K562 (cell line): Measurements from ENCODE around the gene HNRNPF. TPM values are rescaled to one million over a fixed set of nuclear protein-coding genes. Genes with fewer than 3 reads are reported as not detected.

Experiments
- CBX8 ChIP-seq: fragments of 200-600 bp; sonication (generic); IDR thresholded peaks from 2 replicates; pipeline ENCODE4 v1.6.1; 2012; ENCODE audit warnings: borderline replicate concordance, mixed run types, low read depth, mild to moderate bottlenecking, moderate library complexity, mixed read lengths, low read length, control low read depth, inconsistent platforms; ENCODE audit not compliant: poor library complexity, severe bottlenecking; ENCODE audit errors: extremely low read depth
- CCNT2 ChIP-seq: IDR thresholded peaks from 2 replicates; pipeline ENCODE4 v1.6.1; 2011; ENCODE audit warnings: borderline replicate concordance, low read depth, mild to moderate bottlenecking, moderate library complexity, mixed read lengths, low read length; ENCODE audit not compliant: insufficient read length; ENCODE audit errors: extremely low read depth
- E2F6 ChIP-seq, 2 experiments: IDR thresholded peaks; 2 replicates each; pipeline ENCODE4 v1.6.1; 2011; ENCODE audit warnings: borderline replicate concordance in 1 of 2, control low read depth in 1 of 2, low read depth in 1 of 2, low read length in 1 of 2, mild to moderate bottlenecking in 1 of 2, mixed read lengths in 1 of 2, moderate library complexity in 1 of 2; ENCODE audit not compliant: insufficient read depth in 1 of 2, insufficient read length in 1 of 2, poor library complexity in 1 of 2, severe bottlenecking in 1 of 2; ENCODE audit errors: extremely low read depth in 1 of 2
- PCBP1 ChIP-seq: fragments of 200-400 bp; formaldehyde crosslinking; IDR thresholded peaks from 2 replicates; pipeline ENCODE4 v1.6.1; 2018; ENCODE audit warnings: mild to moderate bottlenecking, low read depth, low read length; ENCODE audit not compliant: poor library complexity, severe bottlenecking
- RFX1 ChIP-seq: fragments of 450-650 bp; IDR thresholded peaks from 2 replicates; pipeline ENCODE4 v1.6.1; 2016; ENCODE audit warnings: mild to moderate bottlenecking, moderate library complexity
- ZFP1 ChIP-seq: fragments of 450-650 bp; formaldehyde crosslinking; IDR thresholded peaks from 2 replicates; pipeline ENCODE4 v1.4.0; 2020; ENCODE audit warnings: mild to moderate bottlenecking, mixed read lengths
- ZFP36 ChIP-seq: fragments of 150-350 bp; IDR thresholded peaks from 2 replicates; pipeline ENCODE4 v1.6.1; 2018; ENCODE audit warnings: low read length, low read depth; ENCODE audit not compliant: partially characterized antibody
- ZMIZ1 ChIP-seq, 2 experiments: fragments of 150-350 bp in 1 of 2; IDR thresholded peaks; 2 replicates each; pipeline ENCODE4 v1.6.1; 2012 to 2016; ENCODE audit warnings: low read depth in 2 of 2, low read length in 2 of 2, mild to moderate bottlenecking in 1 of 2, moderate library complexity in 1 of 2
- ZNF165 ChIP-seq: fragments of 250-450 bp; sonication (Bioruptor Pico); IDR thresholded peaks from 2 replicates; pipeline ENCODE4 v1.4.0; 2020; ENCODE audit warnings: borderline replicate concordance
- ZNF398 ChIP-seq: fragments of 250-450 bp; sonication (Bioruptor Pico); IDR thresholded peaks from 2 replicates; pipeline ENCODE4 v1.8.0; 2021; ENCODE audit warnings: moderate library complexity, mild to moderate bottlenecking, inconsistent platforms
- ZNF408 ChIP-seq: fragments of 250-450 bp; sonication (Bioruptor Pico); IDR thresholded peaks from 2 replicates; pipeline ENCODE4 v1.4.0; 2020; ENCODE audit warnings: low read depth, mild to moderate bottlenecking, moderate library complexity
- ZNF609 ChIP-seq: sonication (generic); formaldehyde crosslinking; IDR thresholded peaks from 2 replicates; pipeline ENCODE4 v1.8.1; 2023; ENCODE audit warnings: missing genetic modification reagents, mild to moderate bottlenecking, borderline replicate concordance
- ZSCAN29 ChIP-seq: fragments of 450-650 bp; IDR thresholded peaks from 2 replicates; pipeline ENCODE4 v1.6.1; 2017
- polyA plus RNA-seq, 8 experiments: library from polyadenylated mRNA; depleted of rRNA in 4 of 8; stranded (reverse) in 5 of 8; unstranded in 3 of 8; fragments of >200 nt; fragmentation: Nextera tagmentation in 2 of 8; fragmentation: Illumina TruSeq in 1 of 8; extraction: Ambion mirVana in 2 of 8; extraction: Trizol in 1 of 8; gene quantifications; 2 replicates each; pipeline versions ENCODE4 v1.2.1 to v1.2.3, GENCODE V29; 2011 to 2014; ENCODE audit warnings: inconsistent platforms in 1 of 8, missing spikeins in 1 of 8
- total RNA-seq, 7 experiments: library from RNA; depleted of rRNA in 6 of 7; stranded (reverse); fragments of >200 nt in 6 of 7; fragmentation: Illumina TruSeq in 2 of 7; extraction: Trizol in 2 of 7; gene quantifications; 2 replicates each; pipeline versions ENCODE4 v1.2.1 to v1.2.3, GENCODE V29; 2011 to 2021; ENCODE audit warnings: low replicate concordance in 1 of 7

Gene HNRNPF
- total and polyA plus RNA-seq, 9 of the 15 experiments (the other 6 are each of a cell fraction or from before 2014, with no cell fraction given), result 192 to 489 (median 416) TPM

GRCh38 chr10:43436291-43437140, 27.5 kb upstream of the HNRNPF start, which contains the start of gene ZNF487 (continued):
- TF ChIP-seq PCBP1, result no peak
- TF ChIP-seq ZFP36, result no peak
- peak in 1 of 2 experiments; percentile 50; a peak in 1 of 4 replicates for TF ChIP-seq ZMIZ1 (IDR thresholded peaks at IDR 0.05; ENCODE audit: low read depth in 2 of 2, low read length in 2 of 2)
- TF ChIP-seq ZNF165 (CRISPR knock-in tag), result no peak
- TF ChIP-seq CCNT2, result no peak
- TF ChIP-seq ZNF609, result no peak
- TF ChIP-seq RFX1, result peak; percentile 90
- no peak for TF ChIP-seq ZNF398 (CRISPR knock-in tag)
- TF ChIP-seq E2F6 (IDR thresholded peaks at IDR 0.05; ENCODE audit: borderline replicate concordance in 1 of 2, extremely low read depth in 1 of 2, insufficient read depth in 1 of 2, insufficient read length in 1 of 2, low read depth in 1 of 2, low read length in 1 of 2, poor library complexity in 1 of 2, severe bottlenecking in 1 of 2), result peak; percentile 63 to 65
- TF ChIP-seq ZSCAN29, result peak; percentile 45; the same call in 1 of the 2 replicates
- no peak; the same call in 1 of the 2 replicates for TF ChIP-seq ZFP1 (CRISPR knock-in tag)
- TF ChIP-seq ZNF408, result no peak
- no peak for TF ChIP-seq CBX8
